ENCODE measurements around the gene AJAP1. TPM values are rescaled to one million over a fixed set of nuclear protein-coding genes. Genes with fewer than 3 reads are reported as not detected.

The AJAP1 gene
- total RNA-seq, 1 experiment from 2014 or later, result not detected

DNA sequence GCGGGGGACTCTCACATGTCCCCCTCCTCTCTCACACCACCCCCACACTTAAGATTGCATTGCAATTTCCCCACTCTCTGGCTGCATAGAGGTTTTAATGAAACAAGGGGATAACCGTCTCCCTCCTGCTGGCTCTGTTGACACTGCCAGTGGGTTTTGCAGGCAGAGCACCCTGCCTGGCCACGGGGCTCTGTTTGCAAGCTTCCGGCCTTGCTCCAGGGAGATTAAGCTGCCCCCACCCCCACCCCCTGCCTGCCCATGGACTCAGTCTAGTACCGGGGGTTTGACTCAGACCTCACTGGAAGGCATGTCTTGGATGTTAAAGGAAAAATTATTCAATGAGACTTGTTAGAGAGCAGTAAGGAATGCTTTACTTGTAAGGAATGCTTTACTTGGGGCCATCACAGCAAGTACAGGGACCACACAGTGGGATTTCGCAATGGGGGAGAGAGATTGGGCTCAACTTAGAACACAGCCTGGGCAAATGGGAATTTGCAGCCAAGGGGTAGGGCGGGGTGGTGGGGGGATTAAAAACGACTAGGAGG, 101.0 kb downstream of the AJAP1 start:
- no peaks in the 10 kb centered on the region for H3K9me2 ChIP-seq (ENCODE audit: insufficient read depth)
- no peak overlapping the region for H3K9ac ChIP-seq (ENCODE audit: low read length)
- intact Hi-C loops (cut with micrococcal nuclease), result no loop called here
- no peaks in the 10 kb centered on the region for H3K4me1 ChIP-seq (ENCODE audit: control insufficient read depth in 1 of 2, insufficient read depth in 2 of 2, low read length in 2 of 2)
- no peaks in the 10 kb centered on the region for H4K20me1 ChIP-seq (ENCODE audit: insufficient read depth)
- BruUV-seq (replicated peaks), result no TSS peak
- no peaks in the 10 kb centered on the region for H3K79me2 ChIP-seq (ENCODE audit: insufficient read depth, low read length)
- no peaks in the 10 kb centered on the region for H3K36me3 ChIP-seq (ENCODE audit: control insufficient read depth in 1 of 2, insufficient read depth in 2 of 2, low read length in 2 of 2)
- no peak overlapping the region for H3K4me2 ChIP-seq (ENCODE audit: low read length)
- TF ChIP-seq CBX3 (IDR thresholded peaks at IDR 0.05; ENCODE audit: low read depth), result no peak
- TF ChIP-seq TCF7L2 (IDR thresholded peaks at IDR 0.05; ENCODE audit: borderline replicate concordance, extremely low read depth, insufficient read depth, insufficient read length), result no peak
- TF ChIP-seq ZBTB33 (IDR thresholded peaks at IDR 0.05; ENCODE audit: extremely low read depth, insufficient replicate concordance, low read length), result no peak
- no peak for TF ChIP-seq POLR2A (IDR thresholded peaks at IDR 0.05; ENCODE audit: borderline replicate concordance, extremely low read depth, insufficient read depth, insufficient read length)
- TF ChIP-seq YY1 (IDR thresholded peaks at IDR 0.05; ENCODE audit: extremely low read depth, insufficient replicate concordance, low read depth, low read length), result no peak
- no peak for TF ChIP-seq SP1 (IDR thresholded peaks at IDR 0.05; ENCODE audit: low read depth)
- TF ChIP-seq ELF1 (IDR thresholded peaks at IDR 0.05; ENCODE audit: borderline replicate concordance, low read depth), result no peak
- no peak for TF ChIP-seq SRF (IDR thresholded peaks at IDR 0.05; ENCODE audit: low read depth)
- no peak for TF ChIP-seq ATF3 (IDR thresholded peaks at IDR 0.05)
- TF ChIP-seq, protein P1, sequence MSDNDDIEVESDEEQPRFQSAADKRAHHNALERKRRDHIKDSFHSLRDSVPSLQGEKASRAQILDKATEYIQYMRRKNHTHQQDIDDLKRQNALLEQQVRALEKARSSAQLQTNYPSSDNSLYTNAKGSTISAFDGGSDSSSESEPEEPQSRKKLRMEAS (IDR thresholded peaks at IDR 0.05), result no peak
- no peak for TF ChIP-seq POLR2AphosphoS5 (IDR thresholded peaks at IDR 0.05; ENCODE audit: low read depth, low read length)
- TF ChIP-seq CEBPB (IDR thresholded peaks at IDR 0.05; ENCODE audit: low read depth), result no peak
- TF ChIP-seq EZH2phosphoT487 (IDR thresholded peaks at IDR 0.05; ENCODE audit: borderline replicate concordance), result no peak
- TF ChIP-seq EGR1 (IDR thresholded peaks at IDR 0.05; ENCODE audit: low read depth), result no peak
- TF ChIP-seq SIN3A (IDR thresholded peaks at IDR 0.05; ENCODE audit: low read depth), result no peak
- no peak for TF ChIP-seq RAD21 (IDR thresholded peaks at IDR 0.05; ENCODE audit: low read depth)
- no peak for TF ChIP-seq EZH2 (IDR thresholded peaks at IDR 0.05)
- TF ChIP-seq, protein P2, sequence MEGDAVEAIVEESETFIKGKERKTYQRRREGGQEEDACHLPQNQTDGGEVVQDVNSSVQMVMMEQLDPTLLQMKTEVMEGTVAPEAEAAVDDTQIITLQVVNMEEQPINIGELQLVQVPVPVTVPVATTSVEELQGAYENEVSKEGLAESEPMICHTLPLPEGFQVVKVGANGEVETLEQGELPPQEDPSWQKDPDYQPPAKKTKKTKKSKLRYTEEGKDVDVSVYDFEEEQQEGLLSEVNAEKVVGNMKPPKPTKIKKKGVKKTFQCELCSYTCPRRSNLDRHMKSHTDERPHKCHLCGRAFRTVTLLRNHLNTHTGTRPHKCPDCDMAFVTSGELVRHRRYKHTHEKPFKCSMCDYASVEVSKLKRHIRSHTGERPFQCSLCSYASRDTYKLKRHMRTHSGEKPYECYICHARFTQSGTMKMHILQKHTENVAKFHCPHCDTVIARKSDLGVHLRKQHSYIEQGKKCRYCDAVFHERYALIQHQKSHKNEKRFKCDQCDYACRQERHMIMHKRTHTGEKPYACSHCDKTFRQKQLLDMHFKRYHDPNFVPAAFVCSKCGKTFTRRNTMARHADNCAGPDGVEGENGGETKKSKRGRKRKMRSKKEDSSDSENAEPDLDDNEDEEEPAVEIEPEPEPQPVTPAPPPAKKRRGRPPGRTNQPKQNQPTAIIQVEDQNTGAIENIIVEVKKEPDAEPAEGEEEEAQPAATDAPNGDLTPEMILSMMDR (IDR thresholded peaks at IDR 0.05 in 2 of 3, conservative IDR thresholded peaks at IDR 0.05 in 1 of 3; ENCODE audit: borderline replicate concordance in 1 of 3, insufficient read depth in 1 of 3, low read depth in 2 of 3, low read length in 2 of 3), result no peak
- TF ChIP-seq ZNF274 (IDR thresholded peaks at IDR 0.05; ENCODE audit: low read depth, low read length), result no peak
- no peak for TF ChIP-seq FOSL1 (IDR thresholded peaks at IDR 0.05; ENCODE audit: low read depth)
- DNase-seq (ENCODE audit: low read depth, low spot score) (no peak), ATAC-seq (no peak)
- no peak overlapping the region for H2AFZ ChIP-seq (ENCODE audit: low read depth, low read length, poor library complexity, severe bottlenecking)
- POLR2A ChIA-PET, result no interaction called here
- H3K27ac ChIP-seq (ENCODE audit: low read depth, low read length), result no peak overlapping the region
- H3K4me3 ChIP-seq (replicated peaks in 1 of 2; ENCODE audit: low read depth in 1 of 2, low read length in 2 of 2), result no peak overlapping the region
- no peaks in the 10 kb centered on the region for H3K27me3 ChIP-seq (ENCODE audit: insufficient read depth, low read length)
- RAD21 ChIA-PET (ENCODE audit: low non-redundant PET in 1 of 2, low total read pairs in 2 of 2, uncharacterized antibody in 2 of 2, unreplicated experiment in 2 of 2), result no interaction called here
- H3K9me3 ChIP-seq (ENCODE audit: control insufficient read depth in 1 of 2, insufficient read depth in 1 of 2, low read depth in 1 of 2, low read length in 2 of 2), result no peaks in the 10 kb centered on the region; a peak in 1 of 4 replicates
- CTCF ChIA-PET, result no interaction called here

All from HCT116 (cell line).